Glomerular visceral epithelial cell (primary cell): ENCODE data around the gene HERC5.
A peak's percentile ranks its signal among the peaks of the same experiment; 100 is the strongest.

ENCODE experiments used
- DNase-seq: peaks from one replicate; pipeline ENCODE4 v3.0.0-alpha.2; 2016; ENCODE audit errors: extremely low spot score

Gene HERC5

GRCh38 chr4:88522702-88523324, 65.9 kb downstream of the HERC5 start:
- peak; percentile 37 for DNase-seq

- DNase-seq = peak; percentile 94
These were observed 66.6 kb downstream of the HERC5 start, which contains the start of gene PYURF for GRCh38 chr4:88523325-88524129. PYURF (minus strand) TSS chr4:88523776; CDS start chr4:88523700, 76 bp downstream.

GRCh38 chr4:88524171-88524570, 67.3 kb downstream of the HERC5 start:
- DNase-seq = peak; percentile 8

GRCh38 chr4:88526221-88526815, 69.4 kb downstream of the HERC5 start:
- no peak for DNase-seq

DNA sequence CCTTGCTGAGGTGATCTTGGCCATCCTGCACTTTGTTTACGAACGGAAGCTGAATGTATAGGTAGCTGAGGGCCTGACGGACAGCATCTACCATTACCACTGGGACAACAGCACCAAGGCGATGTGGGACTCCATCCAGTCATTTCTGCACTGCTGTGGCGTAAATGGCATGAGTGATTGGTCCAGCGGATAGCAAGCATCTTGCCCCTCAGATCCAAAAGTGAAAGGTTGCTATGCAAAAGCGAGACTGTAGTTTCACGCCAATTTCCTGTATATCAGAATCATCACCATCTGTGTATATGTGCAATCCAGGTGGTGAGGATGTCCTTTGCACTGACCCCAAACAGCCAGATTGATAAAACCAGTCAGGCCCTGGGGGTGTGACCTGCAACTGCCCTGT, 70.9 kb downstream of the HERC5 start:
- DNase-seq = no peak

DNA sequence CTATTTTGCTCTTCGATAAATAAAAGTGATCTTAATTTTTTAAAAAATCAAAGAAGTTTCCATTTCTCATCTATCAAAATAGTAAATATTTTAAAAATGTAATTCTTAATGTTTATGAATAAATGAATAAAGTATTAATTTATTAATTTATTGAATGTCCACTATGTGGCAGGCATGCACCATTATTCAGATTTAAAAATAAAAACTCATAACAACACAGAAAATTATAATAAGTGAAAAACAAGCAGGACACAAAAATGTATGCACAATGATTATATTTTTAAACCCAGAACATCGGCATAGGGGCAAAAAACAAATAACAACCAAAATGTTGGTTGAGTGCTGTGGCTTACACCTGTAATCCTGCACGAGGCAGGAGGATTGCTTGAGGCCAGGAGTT, 71.9 kb downstream of the HERC5 start:
- no peak for DNase-seq

DNA sequence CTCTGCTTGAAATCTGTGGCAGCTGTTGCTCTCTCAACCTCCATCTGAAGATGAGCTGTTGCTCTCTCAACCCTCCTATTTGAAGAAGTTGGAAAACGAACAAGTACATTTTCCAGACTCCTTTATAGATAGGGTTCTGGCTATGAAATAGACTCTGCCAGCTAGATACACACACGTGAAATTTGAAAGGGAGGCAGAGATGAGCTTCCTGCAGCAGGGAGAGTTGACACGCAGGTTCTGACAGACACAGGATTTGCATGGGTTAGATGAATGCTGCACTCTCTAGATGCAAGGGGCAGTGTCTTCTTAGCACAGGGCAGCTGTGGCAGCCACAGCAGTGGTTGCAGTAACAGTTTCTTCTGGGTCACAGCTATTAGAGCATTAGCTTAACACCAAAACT, 74.6 kb downstream of the HERC5 start:
- DNase-seq = no peak

DNA sequence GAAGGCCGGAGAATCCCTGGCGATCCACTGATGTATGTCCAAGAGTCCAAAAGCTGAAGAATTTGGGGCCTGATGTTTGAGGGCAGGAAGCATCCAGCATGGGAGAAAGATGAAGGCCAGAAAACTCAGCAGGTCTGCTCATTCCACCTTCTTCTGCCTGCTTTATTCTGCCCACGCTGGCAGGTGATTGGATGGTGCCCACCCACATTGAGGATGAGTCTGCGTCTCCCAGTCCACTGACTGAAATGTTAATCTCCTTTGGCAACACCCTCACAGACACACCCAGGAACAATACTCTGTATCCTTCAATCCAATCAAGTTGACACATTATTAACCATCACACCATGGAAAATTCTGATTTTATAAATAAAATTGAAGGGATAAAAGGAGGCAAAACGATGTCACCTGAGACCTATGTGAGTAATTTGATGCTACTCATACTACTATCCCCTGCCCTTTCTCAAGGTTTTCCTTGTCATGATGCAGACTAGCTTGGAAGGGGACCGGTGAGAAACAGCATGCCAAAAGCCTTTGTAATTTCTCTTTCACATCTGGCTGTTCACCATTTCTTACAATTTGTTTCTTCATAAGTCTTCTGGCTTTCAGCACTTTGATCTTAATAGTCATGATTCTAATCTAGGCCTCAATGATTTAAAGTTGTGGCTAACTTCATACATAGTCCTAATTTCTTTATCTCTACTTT, 76.3 kb downstream of the HERC5 start:
- DNase-seq = no peak

DNA sequence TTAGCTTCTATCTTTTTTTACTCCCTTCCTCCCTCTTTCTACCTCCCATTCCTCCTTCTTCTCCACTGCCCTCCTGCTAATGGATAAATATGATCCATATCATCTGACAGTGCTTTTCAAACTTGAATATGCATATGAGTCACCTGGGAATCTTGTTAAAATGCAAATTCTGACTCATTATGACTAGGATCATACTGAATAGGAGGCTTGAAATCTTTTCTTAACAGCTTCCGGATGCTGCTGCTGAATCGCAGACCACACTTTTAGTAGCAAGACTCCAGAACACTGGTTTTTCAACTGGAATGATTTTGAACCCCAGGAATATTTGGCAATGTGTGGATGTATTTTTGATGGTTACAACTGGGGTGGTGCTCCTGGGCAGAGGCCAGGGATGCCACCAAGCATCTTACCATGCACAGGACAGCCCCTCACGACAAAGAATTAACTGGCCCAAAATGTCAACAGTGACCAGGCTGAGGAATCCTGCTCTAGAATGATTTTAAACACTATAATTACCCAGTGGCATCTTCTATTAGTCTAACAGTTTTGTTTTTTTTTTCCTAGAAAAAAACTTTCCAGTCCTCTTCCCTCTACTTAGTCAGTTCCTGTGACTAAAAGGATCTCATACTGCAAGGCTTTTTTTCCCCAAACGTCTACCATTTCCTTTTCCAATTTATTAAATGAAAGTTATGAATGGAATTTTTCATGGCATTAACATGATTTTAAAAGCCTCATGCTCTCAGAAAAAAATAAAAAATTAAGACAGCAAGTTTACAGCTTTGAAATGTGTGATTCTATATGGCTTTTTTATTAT, 77.2 kb downstream of the HERC5 start:
- DNase-seq = peak; percentile 33

- no peak for DNase-seq
These were observed 78.3 kb downstream of the HERC5 start for GRCh38 chr4:88535090-88535755.

- DNase-seq = no peak
These were observed 80.8 kb downstream of the HERC5 start for GRCh38 chr4:88537709-88538108.

GRCh38 chr4:88539322-88540068, 82.6 kb downstream of the HERC5 start:
- peak; percentile 50 for DNase-seq

GRCh38 chr4:88549815-88550214, 92.9 kb downstream of the HERC5 start:
- DNase-seq = no peak
